AG09319 (cell line): ENCODE data around the gene CBX7.

Experiments used
- DNase-seq: peaks from one replicate; pipeline ENCODE4 v3.0.0-alpha.2; 2010; ENCODE audit warnings: low read depth; ENCODE audit errors: extremely low read depth
- CTCF ChIP-seq: IDR thresholded peaks from 2 replicates; pipeline ENCODE4 v1.5.1; 2011; ENCODE audit warnings: low read depth, mild to moderate bottlenecking, inconsistent platforms, low read length, moderate library complexity

CBX7 gene

DNA sequence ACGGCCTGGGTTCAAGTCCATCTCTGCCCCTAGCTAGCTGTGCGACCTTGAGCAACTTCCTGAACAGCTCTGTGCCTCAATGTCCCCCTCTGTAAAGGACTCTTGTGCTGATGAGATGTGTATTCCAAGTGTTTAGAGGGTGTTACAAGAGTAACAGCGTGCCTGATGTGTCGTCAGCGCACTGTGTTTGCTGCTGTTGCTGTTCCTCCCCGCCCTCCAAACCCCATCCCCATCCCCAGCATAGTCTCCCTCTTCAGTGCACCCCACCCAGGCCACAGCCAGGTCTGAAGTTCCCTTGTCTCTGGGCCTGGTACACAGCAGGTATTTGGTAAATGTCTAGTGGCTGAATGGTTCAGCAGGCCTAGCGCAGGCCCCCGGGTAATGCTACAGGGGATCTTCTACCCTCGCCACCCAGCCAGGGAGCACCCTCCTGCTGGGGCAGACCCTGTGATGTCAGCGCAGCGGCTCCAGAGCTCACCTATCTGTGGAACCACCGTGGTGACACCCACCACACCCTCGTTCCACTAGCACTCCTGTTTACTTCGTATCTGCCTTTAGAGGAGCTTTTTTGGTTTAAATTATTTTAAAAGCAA, 10.3 kb downstream of the CBX7 start:
- no peak for TF ChIP-seq CTCF
- no peak for DNase-seq

DNA sequence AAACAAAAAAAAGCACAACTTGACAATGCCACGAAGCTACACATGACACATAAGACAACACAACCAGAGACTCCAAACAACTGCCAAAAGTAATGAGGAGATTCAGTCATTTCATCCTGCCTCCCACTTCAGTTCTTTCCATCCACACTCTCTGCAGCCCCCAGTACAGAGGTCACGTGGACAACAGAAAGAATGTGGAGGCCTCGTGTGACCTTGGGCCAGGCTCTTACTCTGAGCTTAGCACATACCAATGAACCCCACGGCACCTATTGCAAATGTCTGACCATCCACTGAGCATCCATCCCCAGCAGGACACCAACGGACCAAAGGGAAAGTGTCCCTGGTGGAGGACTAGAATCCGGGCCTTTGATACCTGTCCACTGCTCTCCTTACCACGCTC, 12.5 kb downstream of the CBX7 start:
- DNase-seq = no peak
- TF ChIP-seq CTCF = no peak

DNA sequence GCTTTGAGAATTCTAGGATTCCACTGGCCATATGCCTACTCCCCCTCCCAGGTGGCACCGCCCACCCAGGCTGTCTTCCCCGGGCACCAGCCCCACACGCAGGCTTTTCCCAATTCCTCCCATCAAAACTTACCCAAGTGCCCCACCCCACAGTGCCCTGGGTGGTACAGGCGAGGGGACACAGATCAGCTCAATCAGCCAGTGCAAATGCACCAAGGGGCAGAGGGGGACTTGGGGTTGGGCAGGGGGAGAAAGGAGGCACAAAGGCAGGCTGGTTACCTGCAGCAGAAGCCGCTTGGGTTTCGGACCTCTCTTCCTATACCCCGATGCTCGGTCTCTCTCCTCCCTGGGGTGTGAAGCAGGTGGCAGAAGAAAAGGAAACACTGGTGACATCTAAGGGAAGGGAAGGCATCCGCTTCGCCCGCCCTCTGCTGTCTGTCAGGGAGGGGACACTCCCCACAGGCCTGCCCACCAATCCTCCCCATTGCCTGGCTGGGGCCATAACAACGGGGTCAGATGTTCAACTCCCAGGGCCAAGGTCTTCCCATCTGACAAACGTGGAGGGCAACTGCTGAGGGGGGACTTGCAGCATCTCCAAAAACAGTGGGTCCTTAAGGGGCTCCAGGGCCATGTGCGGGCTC, 14.0 kb downstream of the CBX7 start:
- TF ChIP-seq CTCF = no peak
- DNase-seq = no peak

DNA sequence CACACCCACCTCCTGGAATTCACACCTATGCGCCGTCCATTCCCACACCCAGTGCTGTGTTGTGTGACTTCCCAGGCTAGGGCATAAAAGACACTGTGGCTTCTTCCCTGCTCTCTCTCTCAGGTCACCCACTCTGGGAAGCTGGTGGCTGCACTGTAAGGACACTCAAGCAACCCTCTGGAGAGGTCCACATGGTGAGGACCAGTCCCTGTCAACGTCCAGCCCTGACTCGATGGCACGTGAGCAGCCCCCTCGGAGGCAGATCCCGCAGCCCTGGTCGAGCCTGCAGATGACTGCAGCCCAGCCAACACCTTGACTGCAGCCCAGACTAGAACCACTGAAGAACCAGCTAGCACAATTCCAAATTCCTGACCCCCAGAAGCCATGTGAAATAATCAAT, 16.2 kb downstream of the CBX7 start:
- no peak for DNase-seq
- TF ChIP-seq CTCF = no peak

GRCh38 chr22:39135092-39135896, 17.2 kb downstream of the CBX7 start:
- no peak for DNase-seq
- TF ChIP-seq CTCF = peak; percentile 43

- no peak for DNase-seq
- TF ChIP-seq CTCF = no peak
These were observed 18.0 kb downstream of the CBX7 start for GRCh38 chr22:39134366-39135091.
